Epithelial cell of esophagus (primary cell): ENCODE measurements around the gene MRPL40.

Experiments
- DNase-seq: peaks from one replicate; pipeline ENCODE4 v3.0.0; 2010; ENCODE audit warnings: low read depth
- H3K4me3 ChIP-seq: 2 replicates; pipeline ENCODE4 v1.5.1; 2011; ENCODE audit warnings: mild to moderate bottlenecking, low read length, control low read depth
- TF ChIP-seq, protein P1 (sequence below): IDR thresholded peaks from 2 replicates; pipeline ENCODE4 v1.5.1; 2011; ENCODE audit warnings: low read depth, mild to moderate bottlenecking, low read length, control low read depth, inconsistent platforms; ENCODE audit not compliant: insufficient read depth; ENCODE audit errors: missing control alignments

The MRPL40 gene

DNA sequence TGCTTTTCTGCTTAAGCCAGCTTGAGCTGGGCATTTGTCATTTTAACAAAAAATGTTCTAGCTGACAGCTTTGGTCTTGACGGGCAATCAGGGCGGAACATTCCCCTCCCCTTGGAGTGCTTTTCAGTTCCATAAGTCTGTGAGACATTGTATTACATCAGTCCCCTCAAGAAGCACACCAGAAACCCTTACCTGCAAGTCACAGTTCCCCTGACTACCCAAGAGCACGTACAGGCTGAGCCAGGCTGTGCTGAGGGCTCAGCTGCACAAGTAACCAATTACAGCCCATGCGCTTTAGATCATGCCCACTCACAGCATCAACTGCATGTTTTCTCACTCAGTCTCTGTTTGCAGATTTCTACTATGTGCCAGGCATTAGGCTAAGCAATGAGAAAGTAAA lies 19.9 kb upstream of the MRPL40 start:
- no peak for DNase-seq
- TF ChIP-seq, protein P1, sequence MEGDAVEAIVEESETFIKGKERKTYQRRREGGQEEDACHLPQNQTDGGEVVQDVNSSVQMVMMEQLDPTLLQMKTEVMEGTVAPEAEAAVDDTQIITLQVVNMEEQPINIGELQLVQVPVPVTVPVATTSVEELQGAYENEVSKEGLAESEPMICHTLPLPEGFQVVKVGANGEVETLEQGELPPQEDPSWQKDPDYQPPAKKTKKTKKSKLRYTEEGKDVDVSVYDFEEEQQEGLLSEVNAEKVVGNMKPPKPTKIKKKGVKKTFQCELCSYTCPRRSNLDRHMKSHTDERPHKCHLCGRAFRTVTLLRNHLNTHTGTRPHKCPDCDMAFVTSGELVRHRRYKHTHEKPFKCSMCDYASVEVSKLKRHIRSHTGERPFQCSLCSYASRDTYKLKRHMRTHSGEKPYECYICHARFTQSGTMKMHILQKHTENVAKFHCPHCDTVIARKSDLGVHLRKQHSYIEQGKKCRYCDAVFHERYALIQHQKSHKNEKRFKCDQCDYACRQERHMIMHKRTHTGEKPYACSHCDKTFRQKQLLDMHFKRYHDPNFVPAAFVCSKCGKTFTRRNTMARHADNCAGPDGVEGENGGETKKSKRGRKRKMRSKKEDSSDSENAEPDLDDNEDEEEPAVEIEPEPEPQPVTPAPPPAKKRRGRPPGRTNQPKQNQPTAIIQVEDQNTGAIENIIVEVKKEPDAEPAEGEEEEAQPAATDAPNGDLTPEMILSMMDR: no peak
- H3K4me3 ChIP-seq: no peak overlapping the region

DNA sequence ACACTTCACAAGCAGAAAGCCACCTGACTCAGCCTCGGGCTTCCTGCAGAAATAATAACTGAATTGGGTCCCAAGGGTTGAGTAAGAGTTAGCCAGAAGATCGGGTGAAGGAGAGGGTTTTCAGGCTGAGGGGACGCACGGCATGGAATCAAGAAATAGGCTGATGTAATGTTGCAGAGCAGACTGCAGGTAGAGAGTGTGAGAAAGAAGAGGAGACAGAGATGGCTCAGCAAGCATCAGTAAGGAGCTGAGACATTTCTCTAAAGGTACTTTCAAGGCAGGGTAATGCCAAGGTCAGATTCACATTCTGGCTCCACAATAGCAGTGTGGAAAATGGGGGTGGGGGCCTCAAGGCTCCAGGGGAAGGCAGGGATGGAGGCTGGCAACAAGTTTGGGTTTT lies 19.4 kb upstream of the MRPL40 start:
- TF ChIP-seq, protein P1: no peak
- no peak overlapping the region for H3K4me3 ChIP-seq
- no peak for DNase-seq

DNA sequence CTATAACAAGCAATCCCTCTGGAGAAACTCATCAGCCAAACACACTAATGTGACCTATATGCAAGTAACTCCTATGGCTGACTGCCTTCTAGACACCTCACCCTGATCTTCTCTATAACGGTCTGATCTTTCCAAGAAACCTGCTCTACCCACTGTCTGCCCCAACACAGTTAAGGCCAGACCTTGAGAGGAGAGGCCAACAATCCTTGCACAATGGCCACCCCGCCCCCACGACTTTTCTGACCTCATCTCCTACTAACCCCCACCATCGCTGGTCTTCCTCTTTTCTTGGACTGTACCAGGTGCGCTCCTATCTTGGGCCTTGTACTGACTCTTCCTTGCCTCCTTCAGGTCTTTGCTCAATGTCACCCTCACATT lies 13.3 kb upstream of the MRPL40 start:
- H3K4me3 ChIP-seq: no peak overlapping the region
- TF ChIP-seq, protein P1: no peak
- DNase-seq: no peak

DNA sequence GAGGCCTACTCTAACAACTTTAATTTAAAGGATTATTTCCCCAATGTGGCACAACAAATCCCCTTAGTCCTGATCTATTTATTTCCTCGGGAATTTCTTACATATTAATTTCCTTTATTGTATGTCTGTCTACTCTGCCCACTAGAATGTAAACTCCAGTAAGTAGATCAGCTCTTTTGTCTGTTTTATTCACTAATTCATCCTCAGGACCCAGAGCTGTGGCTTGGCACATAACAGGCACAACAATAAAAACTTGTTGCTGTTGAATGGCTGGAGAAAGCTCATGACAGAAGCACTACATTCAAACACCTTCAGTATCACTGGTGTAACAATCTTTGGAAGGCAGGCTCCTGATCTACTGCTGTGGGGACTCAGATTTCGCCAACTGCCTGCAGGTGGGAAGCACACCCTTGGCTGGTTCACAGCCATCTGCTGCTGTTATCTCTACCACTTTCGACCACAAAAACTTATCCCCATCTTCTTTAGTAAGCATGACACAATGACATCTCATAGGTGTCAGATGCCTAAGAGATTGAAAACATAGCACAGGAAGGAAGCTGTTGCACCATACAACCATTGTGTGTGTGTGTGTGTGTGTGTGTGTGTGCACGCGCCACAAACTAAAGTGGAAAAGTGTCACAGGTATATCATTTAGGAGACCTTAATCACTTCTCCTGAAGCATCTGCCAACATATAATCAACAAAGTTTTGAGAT lies 12.7 kb upstream of the MRPL40 start:
- TF ChIP-seq, protein P1: no peak
- DNase-seq: no peak
- H3K4me3 ChIP-seq: no peak overlapping the region

DNA sequence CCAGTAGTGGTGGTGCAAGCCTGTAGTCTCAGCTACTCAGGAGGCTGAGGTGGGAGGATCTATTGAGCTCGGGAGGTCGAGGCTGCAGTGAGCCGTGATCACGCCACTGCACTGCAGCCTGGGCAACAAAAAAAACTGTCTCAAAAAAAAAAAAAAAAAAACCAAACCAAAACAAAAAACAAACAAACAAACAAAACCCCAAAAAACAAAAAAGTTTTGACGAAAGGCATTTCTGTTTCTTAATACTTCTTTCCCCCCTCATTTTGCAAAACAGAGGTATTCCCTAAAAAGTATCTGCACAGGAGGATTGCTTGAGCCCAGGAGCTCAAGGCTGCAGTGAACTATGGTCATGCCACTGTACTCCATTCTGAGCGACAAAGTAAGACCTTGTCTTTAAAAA lies 12.0 kb upstream of the MRPL40 start:
- TF ChIP-seq, protein P1: no peak
- H3K4me3 ChIP-seq: no peak overlapping the region
- DNase-seq: no peak

DNA sequence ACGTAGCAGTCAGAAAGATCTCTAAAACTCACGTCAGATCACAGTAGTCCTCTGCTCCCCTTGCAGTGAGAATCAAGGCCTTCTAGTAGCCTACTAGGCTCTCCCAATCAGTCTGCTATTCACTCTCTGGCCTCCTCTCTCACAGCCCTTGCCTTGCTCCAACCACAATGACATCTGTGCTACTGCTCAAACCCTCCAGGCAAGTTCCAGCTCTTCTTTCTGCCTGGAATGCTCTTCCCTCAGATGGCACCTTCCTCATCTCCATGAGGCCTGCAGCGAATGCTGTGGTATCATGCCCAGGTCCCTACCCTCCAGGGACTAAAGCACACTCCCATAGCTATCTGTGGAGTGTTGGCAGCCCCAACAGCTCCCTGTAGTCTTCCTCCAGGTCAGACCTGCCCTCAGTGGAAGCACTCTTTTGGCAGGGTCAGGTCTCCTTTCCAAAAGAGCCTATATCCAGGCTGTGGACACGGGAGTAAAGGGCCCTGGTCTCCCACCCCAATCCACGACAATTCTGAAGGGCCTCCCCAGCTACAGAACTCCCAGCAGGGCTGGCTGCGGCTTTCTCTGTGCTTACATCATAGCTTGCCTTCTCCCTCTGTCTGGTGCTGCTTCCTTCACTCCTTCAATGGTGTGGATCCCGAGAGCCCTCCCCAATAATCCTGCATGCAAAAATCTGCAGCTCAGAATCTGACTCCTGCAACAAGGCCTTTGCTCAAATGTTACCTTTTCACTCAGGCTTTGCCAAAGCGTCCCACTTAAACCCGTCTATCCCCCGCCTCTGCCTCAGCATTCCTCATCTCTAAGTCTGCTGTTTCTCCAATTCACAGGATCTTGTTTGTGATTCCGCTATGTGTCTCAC lies 9.7 kb upstream of the MRPL40 start:
- no peak overlapping the region for H3K4me3 ChIP-seq

More for the DNA sequence above, 9.7 kb upstream of the MRPL40 start:
- no peak for DNase-seq
- TF ChIP-seq, protein P1: no peak
